OCI-LY7 (cell line): ENCODE results near the gene SLC41A3.

Experiments
- EZH2phosphoT487 ChIP-seq: fragments of 200-600 bp; sonication (generic); IDR thresholded peaks from 2 replicates; pipeline ENCODE4 v1.6.1; 2018; ENCODE audit warnings: low read depth, borderline replicate concordance, mild to moderate bottlenecking, mixed run types, antibody characterized with exemption, low read length, moderate library complexity, mixed read lengths
- TF ChIP-seq, protein P1 (sequence below): fragments of 200-600 bp; sonication (generic); conservative IDR thresholded peaks from 2 replicates; pipeline ENCODE4 v1.5.1; 2014; ENCODE audit warnings: mild to moderate bottlenecking, antibody characterized with exemption, low read length, moderate library complexity, mixed read lengths

DNA sequence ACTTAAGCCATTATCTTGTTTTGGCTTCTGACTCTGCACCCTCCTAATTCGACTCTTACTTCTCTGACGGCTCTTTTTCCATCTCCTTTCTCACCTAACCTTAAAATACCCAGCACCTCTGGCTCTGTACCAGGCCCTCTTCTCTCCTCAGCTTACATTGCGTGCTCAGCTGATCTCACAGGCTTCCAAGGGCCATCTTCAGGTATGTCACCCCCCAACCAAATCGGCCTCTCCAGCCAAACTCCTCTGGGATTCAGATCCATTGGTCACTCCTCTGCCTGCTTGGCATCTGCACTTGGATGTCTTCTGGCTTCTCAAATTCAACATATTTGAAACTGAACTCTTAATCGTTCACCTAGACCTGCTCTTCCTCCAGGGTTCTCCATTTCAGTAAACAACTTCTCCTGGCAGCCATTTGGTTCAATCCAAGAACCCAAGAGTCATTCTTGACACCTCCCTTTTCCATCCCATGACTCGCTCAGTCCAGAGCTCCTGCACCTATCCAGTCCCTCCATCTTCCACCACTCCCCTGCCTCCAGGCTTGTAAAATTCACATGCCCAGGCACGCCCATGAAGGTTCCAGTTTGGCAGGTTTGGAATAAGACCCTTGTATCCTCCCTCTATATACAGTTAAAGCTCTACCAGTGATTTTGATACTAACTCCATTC is 35.2 kb upstream of the SLC41A3 start:
- TF ChIP-seq, protein P1, sequence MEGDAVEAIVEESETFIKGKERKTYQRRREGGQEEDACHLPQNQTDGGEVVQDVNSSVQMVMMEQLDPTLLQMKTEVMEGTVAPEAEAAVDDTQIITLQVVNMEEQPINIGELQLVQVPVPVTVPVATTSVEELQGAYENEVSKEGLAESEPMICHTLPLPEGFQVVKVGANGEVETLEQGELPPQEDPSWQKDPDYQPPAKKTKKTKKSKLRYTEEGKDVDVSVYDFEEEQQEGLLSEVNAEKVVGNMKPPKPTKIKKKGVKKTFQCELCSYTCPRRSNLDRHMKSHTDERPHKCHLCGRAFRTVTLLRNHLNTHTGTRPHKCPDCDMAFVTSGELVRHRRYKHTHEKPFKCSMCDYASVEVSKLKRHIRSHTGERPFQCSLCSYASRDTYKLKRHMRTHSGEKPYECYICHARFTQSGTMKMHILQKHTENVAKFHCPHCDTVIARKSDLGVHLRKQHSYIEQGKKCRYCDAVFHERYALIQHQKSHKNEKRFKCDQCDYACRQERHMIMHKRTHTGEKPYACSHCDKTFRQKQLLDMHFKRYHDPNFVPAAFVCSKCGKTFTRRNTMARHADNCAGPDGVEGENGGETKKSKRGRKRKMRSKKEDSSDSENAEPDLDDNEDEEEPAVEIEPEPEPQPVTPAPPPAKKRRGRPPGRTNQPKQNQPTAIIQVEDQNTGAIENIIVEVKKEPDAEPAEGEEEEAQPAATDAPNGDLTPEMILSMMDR: no peak
- TF ChIP-seq EZH2phosphoT487: no peak
